DND-41 (cell line): Measurements from ENCODE around the gene KCTD21.

Source experiments
- ATAC-seq: fragments of 200-7000 bp; cut with Tn5 transposase; 3 replicates; pipeline ENCODE4 v1.9.1; 2021; ENCODE audit warnings: low read depth; ENCODE audit not compliant: insufficient read depth
- DNase-seq: peaks from one replicate; pipeline ENCODE4 v3.0.0-alpha.2; 2020
- H2AFZ ChIP-seq: 2 replicates; pipeline ENCODE4 v1.6.0; 2012; ENCODE audit warnings: low read depth, low read length
- H3K27ac ChIP-seq: 2 replicates; pipeline ENCODE4 v1.5.1; 2012; ENCODE audit warnings: low read length, inconsistent platforms
- H3K27me3 ChIP-seq: fragments of 200-600 bp; sonication (generic); 2 replicates; pipeline ENCODE4 v1.6.0; 2012; ENCODE audit warnings: low read length, mild to moderate bottlenecking, inconsistent platforms; ENCODE audit not compliant: insufficient read depth, poor library complexity
- H3K36me3 ChIP-seq: 2 replicates; pipeline ENCODE4 v1.5.1; 2012; ENCODE audit warnings: low read length, inconsistent platforms; ENCODE audit not compliant: insufficient read depth
- H3K4me1 ChIP-seq: 2 replicates; pipeline ENCODE4 v1.5.1; 2012; ENCODE audit warnings: mild to moderate bottlenecking, low read length; ENCODE audit not compliant: insufficient read depth
- H3K4me2 ChIP-seq: 2 replicates; pipeline ENCODE4 v1.6.0; 2012; ENCODE audit warnings: mild to moderate bottlenecking, moderate library complexity, low read length, inconsistent platforms; ENCODE audit not compliant: insufficient read depth
- H3K4me3 ChIP-seq, 2 experiments: fragments of 200-600 bp in 1 of 2; shearing (Covaris generic) in 1 of 2; 2 replicates each; pipeline ENCODE4 v1.5.1; 2012 to 2016; ENCODE audit warnings: inconsistent platforms in 2 of 2, low read length in 2 of 2, mild to moderate bottlenecking in 2 of 2, low read depth in 1 of 2, moderate library complexity in 1 of 2
- H3K79me2 ChIP-seq: 2 replicates; pipeline ENCODE4 v1.6.0; 2012; ENCODE audit warnings: low read length, inconsistent platforms; ENCODE audit not compliant: insufficient read depth
- H3K9ac ChIP-seq: 2 replicates; pipeline ENCODE4 v1.6.0; 2012; ENCODE audit warnings: low read depth, mild to moderate bottlenecking, inconsistent platforms, low read length, moderate library complexity
- H3K9me3 ChIP-seq: 2 replicates; pipeline ENCODE4 v1.5.1; 2012; ENCODE audit warnings: low read length, moderate library complexity, mild to moderate bottlenecking, inconsistent platforms; ENCODE audit not compliant: insufficient read depth, severe bottlenecking
- H4K20me1 ChIP-seq: 2 replicates; pipeline ENCODE4 v1.6.0; 2012; ENCODE audit warnings: low read length; ENCODE audit not compliant: insufficient read depth
- EZH2 ChIP-seq: IDR thresholded peaks from 3 replicates; pipeline ENCODE4 v1.6.1; 2012; ENCODE audit warnings: borderline replicate concordance, low read depth, mild to moderate bottlenecking, moderate library complexity, low read length, inconsistent platforms; ENCODE audit not compliant: severe bottlenecking
- TF ChIP-seq, protein P1 (sequence below): IDR thresholded peaks from 2 replicates; pipeline ENCODE4 v1.5.1; 2012; ENCODE audit warnings: borderline replicate concordance, low read length, moderate library complexity, mild to moderate bottlenecking; ENCODE audit not compliant: poor library complexity, severe bottlenecking; ENCODE audit errors: extremely low read depth

The KCTD21 gene

GRCh38 chr11:78190871-78191538, 2.6 kb upstream of the KCTD21 start:
- DNase-seq: no peak
- 0 out of 4 replicates have a peak overlapping the region, but pooled peaks of 1 of the 2 experiments have one; percentile 94 for H3K4me3 ChIP-seq
- no peak for ATAC-seq
- peaks cover 7% of the 10 kb centered on the region; the same call in 1 of the 2 replicates for H3K36me3 ChIP-seq
- H3K27me3 ChIP-seq: no peaks in the 10 kb centered on the region
- peak overlapping the region; percentile 73; the same call in 1 of the 2 replicates for H3K27ac ChIP-seq
- TF ChIP-seq, protein P1, sequence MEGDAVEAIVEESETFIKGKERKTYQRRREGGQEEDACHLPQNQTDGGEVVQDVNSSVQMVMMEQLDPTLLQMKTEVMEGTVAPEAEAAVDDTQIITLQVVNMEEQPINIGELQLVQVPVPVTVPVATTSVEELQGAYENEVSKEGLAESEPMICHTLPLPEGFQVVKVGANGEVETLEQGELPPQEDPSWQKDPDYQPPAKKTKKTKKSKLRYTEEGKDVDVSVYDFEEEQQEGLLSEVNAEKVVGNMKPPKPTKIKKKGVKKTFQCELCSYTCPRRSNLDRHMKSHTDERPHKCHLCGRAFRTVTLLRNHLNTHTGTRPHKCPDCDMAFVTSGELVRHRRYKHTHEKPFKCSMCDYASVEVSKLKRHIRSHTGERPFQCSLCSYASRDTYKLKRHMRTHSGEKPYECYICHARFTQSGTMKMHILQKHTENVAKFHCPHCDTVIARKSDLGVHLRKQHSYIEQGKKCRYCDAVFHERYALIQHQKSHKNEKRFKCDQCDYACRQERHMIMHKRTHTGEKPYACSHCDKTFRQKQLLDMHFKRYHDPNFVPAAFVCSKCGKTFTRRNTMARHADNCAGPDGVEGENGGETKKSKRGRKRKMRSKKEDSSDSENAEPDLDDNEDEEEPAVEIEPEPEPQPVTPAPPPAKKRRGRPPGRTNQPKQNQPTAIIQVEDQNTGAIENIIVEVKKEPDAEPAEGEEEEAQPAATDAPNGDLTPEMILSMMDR: no peak
- TF ChIP-seq EZH2: no peak
- H3K79me2 ChIP-seq: peaks cover 66% of the 10 kb centered on the region
- 0 out of 2 replicates have a peak, but pooled peaks cover 4% of the 10 kb centered on the region for H4K20me1 ChIP-seq
- peaks cover 50% of the 10 kb centered on the region for H3K4me1 ChIP-seq
- peak overlapping the region; percentile 91 for H3K4me2 ChIP-seq
- H3K9ac ChIP-seq: peak overlapping the region; percentile 87; the same call in 1 of the 2 replicates
- H2AFZ ChIP-seq: no peak overlapping the region
- H3K9me3 ChIP-seq: no peaks in the 10 kb centered on the region

- ATAC-seq: no peak
These were observed 1.9 kb upstream of the KCTD21 start for GRCh38 chr11:78190374-78190773.

GRCh38 chr11:78189851-78190250, 1.4 kb upstream of the KCTD21 start:
- peak overlapping the region; percentile 73 for H3K27ac ChIP-seq
- H3K4me2 ChIP-seq: peak overlapping the region; percentile 91
- peak overlapping the region; percentile 53; the same call in 1 of the 2 replicates for H2AFZ ChIP-seq
- H3K4me3 ChIP-seq: peak overlapping the region; percentile 53 to 94; a peak in 3 of 4 replicates
- H3K9me3 ChIP-seq: no peaks in the 10 kb centered on the region
- no peak for ATAC-seq
- no peak for DNase-seq
- no peaks in the 10 kb centered on the region for H3K27me3 ChIP-seq
- peaks cover 3% of the 10 kb centered on the region; the same call in 1 of the 2 replicates for H3K36me3 ChIP-seq
- TF ChIP-seq, protein P1: no peak
- no peak for TF ChIP-seq EZH2
- H4K20me1 ChIP-seq: 0 out of 2 replicates have a peak, but pooled peaks cover 4% of the 10 kb centered on the region
- peaks cover 50% of the 10 kb centered on the region for H3K4me1 ChIP-seq
- H3K79me2 ChIP-seq: peaks cover 55% of the 10 kb centered on the region
- H3K9ac ChIP-seq: peak overlapping the region; percentile 87

More at GRCh38 chr11:78190374-78190773, 1.9 kb upstream of the KCTD21 start:
- Histone ChIP-seq H3K27ac (peak overlapping the region; percentile 73; the same call in 1 of the 2 replicates), H3K27me3 (no peaks in the 10 kb centered on the region), H3K4me1 (peaks cover 50% of the 10 kb centered on the region), H3K4me3 (peak overlapping the region in 1 of 2 experiments; percentile 94; a peak in 1 of 4 replicates), H3K36me3 (peaks cover 3% of the 10 kb centered on the region; the same call in 1 of the 2 replicates), H3K9me3 (no peaks in the 10 kb centered on the region), H3K9ac (peak overlapping the region; percentile 87), H2AFZ (no peak overlapping the region), H4K20me1 (0 out of 2 replicates have a peak, but pooled peaks cover 4% of the 10 kb centered on the region), H3K79me2 (peaks cover 60% of the 10 kb centered on the region), H3K4me2 (peak overlapping the region; percentile 91)
- TF ChIP-seq, protein P1: no peak
- TF ChIP-seq EZH2: no peak
- DNase-seq: no peak
